Measurements from ENCODE around the gene CYP26A1.

Gene CYP26A1, protein sequence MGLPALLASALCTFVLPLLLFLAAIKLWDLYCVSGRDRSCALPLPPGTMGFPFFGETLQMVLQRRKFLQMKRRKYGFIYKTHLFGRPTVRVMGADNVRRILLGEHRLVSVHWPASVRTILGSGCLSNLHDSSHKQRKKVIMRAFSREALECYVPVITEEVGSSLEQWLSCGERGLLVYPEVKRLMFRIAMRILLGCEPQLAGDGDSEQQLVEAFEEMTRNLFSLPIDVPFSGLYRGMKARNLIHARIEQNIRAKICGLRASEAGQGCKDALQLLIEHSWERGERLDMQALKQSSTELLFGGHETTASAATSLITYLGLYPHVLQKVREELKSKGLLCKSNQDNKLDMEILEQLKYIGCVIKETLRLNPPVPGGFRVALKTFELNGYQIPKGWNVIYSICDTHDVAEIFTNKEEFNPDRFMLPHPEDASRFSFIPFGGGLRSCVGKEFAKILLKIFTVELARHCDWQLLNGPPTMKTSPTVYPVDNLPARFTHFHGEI

DNA sequence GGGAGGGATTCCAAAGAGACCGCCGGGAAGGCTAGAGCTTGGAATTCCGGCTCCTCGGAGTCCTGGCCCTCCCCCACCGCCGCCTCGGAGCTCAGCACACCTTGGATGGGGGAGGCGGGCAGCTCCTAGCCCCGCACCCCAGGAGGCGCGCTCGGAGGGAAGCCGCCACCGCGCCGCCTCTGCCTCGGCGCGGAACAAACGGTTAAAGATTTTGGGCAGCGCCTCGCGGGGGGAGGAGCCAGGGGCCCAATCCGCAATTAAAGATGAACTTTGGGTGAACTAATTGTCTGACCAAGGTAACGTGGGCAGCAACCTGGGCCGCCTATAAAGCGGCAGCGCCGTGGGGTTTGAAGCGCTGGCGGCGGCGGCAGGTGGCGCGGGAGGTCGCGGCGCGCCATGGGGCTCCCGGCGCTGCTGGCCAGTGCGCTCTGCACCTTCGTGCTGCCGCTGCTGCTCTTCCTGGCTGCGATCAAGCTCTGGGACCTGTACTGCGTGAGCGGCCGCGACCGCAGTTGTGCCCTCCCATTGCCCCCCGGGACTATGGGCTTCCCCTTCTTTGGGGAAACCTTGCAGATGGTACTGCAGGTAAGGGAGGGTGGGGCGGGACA, at the start of gene CYP26A1:
Gene CYP26A1 (plus strand): TSS at position 355 of the 608 bp plus-strand sequence. CDS start 42 bp downstream, at position 397.
- no peak for DNase-seq

- DNase-seq, result no peak
Observed at GRCh38 chr10:93026072-93026471, 47.6 kb upstream of the CYP26A1 start.

DNA sequence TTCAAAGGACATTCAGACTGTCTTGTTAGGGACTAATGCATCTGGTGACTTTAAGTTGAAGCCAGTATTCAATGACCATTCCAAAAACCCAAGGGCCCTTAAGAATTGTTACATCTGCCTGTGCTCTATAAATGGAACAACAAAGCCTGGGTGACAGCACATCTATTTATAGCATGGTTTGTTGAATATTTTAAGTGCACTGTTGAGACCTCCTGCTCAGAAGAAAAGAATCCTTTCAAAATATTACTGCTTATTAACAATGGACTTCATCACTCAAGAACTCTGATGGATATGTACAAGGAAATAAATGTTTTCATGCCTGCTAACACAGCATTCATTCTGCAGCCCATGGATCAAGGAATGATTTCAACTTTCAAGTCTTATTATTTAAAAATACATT, 46.2 kb upstream of the CYP26A1 start:
- DNase-seq, result no peak

GRCh38 chr10:93028883-93029282, 44.8 kb upstream of the CYP26A1 start:
- DNase-seq, result no peak

GRCh38 chr10:93030409-93030808, 43.3 kb upstream of the CYP26A1 start:
- no peak for DNase-seq

GRCh38 chr10:93032105-93032808, 41.4 kb upstream of the CYP26A1 start:
- DNase-seq, result no peak

DNA sequence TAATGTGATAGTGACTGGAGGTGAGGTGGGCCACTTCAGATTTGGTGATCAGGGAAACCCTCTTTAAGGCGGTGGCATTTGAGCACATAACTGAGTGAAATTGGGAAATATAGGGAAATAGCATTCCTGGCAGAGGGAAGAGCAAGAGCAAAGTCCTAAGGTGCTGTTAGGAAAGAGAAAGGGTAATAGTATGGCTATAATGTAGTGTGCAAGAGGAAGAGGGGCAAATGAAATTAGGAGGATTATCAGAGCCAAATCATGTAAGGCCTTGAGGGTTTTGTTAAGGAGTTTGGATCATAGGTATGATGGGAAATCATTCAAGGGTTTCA, 40.9 kb upstream of the CYP26A1 start:
- DNase-seq, result no peak

DNA sequence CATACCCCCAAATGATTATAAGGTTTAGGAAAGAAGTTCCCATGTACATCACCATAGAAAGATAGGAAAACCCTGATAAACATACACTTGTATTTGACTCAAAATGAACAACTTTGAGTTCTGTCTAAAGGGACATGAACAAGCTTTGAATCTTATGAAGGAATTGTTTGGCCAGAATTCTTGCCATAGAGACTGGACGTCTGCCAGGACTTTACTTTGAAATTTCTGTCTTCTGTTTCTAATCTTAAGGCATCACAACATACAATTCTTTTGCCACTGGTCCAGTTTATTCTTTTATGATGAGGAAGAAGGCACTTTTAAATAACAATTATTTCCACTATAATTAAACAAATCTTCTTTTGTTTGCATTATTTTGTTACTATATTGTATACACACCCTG, 39.3 kb upstream of the CYP26A1 start:
- no peak for DNase-seq

GRCh38 chr10:93039110-93039509, 34.6 kb upstream of the CYP26A1 start:
- no peak for DNase-seq

- no peak for DNase-seq
Observed at GRCh38 chr10:93039721-93040120, 34.0 kb upstream of the CYP26A1 start.

- DNase-seq, result no peak
Observed at GRCh38 chr10:93054486-93054885, 19.2 kb upstream of the CYP26A1 start.

DNA sequence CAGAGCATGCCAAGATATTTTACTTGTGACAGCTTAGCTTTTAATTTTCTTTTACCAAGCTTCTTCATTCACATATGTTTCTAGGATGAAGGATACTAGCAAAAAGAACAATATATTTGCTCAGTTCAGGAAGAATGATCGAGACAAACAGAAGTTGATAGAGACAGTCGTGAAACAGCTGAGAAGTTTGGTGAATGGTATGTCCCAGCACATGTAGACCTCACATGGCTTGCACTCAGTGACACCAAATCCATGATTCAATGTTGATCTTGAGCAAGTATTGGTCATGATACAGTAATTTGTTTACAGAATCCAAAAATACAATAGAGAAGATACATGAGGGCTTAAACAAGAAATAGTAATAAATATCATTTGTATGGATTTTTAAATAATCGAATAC, 15.6 kb upstream of the CYP26A1 start:
- no peak for DNase-seq

DNA sequence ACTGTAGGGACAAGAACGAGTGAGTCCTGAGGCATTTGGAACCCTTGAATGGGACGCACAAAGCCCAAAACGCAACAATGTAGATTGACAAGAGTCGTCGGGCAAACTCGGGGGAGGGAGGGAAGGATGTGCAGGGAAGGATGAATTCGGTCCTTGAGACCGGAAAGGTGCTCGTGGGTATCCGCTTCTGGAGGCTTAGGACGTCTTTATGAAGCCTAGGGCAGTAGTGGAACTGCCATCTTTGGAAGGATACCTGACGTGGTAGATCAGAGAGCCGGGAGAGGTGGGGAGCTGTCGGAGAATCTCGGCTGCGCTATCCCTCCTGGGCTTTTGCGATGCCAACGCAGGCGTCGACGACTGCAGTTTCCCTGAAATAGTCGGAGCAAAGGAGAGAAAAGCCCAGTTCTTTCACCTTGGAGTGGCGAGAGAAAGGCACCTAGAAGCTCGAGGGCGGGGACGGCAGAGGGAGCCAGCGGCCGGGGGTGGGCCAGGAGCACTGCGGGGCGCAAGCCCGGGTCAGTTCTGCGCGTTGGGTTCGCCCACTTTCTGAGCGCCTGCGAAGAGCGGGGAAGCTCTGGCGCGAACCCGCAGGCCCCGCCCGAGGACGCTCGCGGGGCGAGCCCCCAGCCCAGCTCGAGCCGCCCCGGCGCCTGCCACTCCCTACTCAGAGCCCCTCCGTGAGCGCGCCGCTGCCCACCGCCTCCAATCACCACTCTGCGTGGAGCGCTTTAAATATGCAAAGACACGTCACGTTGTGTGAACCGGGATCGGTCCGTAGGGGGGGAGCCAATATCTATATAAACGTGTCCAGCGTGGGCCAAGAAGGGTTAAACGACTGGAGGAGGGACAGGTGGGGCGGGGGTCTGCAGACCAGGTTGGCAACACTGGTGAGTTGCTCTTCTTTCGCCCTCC, 13.5 kb upstream of the CYP26A1 start, which contains the start of gene CYP26C1:
Gene CYP26C1 (plus strand): TSS at position 824 of the 912 bp plus-strand sequence. CDS start 466 bp downstream, outside the sequence.
- no peak for DNase-seq

GRCh38 chr10:93060887-93061593, 12.7 kb upstream of the CYP26A1 start:
- DNase-seq, result no peak

DNA sequence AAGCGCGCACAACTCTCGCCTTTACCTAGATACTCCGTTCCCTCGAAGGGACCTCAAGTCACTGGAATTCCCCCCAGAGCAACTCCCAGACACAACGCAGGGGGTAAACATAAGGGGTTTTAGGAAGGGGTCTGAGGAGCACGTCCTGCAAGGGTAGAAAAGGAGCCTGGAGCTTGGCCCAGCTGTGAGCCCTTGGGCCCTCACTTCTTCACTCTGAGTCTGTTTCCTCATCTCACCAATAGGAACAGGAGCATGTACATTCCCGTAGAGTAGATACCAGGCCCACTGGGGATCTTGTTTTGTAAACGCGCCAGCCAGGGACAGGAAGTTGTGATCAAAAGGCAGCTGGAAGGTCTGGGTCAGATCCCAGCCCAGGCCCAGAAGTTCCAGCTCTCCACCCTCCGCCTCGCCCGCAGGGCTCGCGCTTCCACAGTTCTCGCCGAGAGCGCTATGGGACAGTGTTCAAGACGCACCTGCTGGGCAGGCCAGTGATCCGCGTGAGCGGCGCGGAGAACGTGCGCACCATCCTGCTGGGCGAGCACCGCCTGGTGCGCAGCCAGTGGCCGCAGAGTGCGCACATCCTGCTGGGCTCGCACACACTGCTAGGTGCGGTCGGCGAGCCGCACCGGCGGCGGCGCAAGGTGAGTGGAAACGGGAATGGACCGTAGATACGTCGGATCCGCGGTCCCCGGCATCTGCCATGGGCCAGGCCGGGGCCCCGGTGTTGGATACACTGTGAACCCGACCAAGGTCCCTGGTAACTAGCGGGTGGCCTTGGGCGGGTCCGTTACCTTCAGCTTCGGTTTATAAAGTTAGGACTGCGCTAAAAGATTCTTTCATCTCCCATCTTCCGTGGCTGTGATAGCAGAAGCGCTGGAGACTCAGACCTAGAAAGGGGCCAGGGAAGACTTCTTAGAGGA, 11.8 kb upstream of the CYP26A1 start:
- no peak for DNase-seq

GRCh38 chr10:93062514-93063143, 11.1 kb upstream of the CYP26A1 start:
- DNase-seq, result no peak

- no peak for DNase-seq
Observed at GRCh38 chr10:93063144-93063976, 10.3 kb upstream of the CYP26A1 start.

DNA sequence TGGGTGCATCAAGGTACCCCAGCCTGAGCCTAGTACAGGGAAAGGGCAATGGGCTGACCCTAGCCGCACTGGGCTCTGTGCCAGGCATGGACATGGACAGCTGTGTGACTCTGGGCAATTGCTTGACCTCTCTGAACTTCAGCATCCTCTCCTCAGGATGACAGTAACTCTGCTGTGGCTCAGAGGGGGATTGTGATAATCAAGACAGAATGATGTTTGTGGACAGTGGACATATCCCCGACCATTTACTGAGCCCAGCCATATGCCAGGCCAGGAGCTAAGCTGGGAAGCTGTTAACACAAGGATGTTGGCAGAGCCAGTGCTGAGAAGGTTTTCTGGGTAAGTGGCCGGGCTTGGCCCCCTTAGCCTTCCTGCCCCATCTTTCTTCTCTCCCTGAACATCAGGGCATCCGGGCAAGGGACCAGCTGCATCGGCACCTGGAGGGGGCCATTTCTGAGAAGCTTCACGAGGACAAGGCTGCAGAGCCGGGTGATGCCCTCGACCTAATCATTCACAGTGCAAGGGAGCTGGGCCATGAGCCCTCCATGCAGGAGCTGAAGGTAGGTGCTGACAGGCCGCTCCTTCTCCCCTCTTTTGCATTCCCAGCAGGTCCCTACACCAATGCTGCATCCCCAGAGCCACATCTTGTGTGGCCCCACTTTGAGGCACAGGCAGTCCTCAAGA, 9.6 kb upstream of the CYP26A1 start:
- DNase-seq, result no peak

Data from activated CD4-positive, CD25-positive, alpha-beta regulatory T cell (primary cell).